Mesodermal cell (in vitro differentiated cells): ENCODE data around the gene REXO1.
A peak's percentile ranks its signal among the peaks of the same experiment; 100 is the strongest.
"Not testable (repeated sequence)": the region's sequence is repeated elsewhere in the genome, so short reads cannot be mapped to it uniquely, and the experiment has no call there.

Experiments used
- H3K27ac ChIP-seq: 2 replicates; pipeline ENCODE4 v1.7.0; 2013; ENCODE audit warnings: mild to moderate bottlenecking, low read depth, low read length, moderate library complexity; ENCODE audit not compliant: severe bottlenecking
- H3K36me3 ChIP-seq: 2 replicates; pipeline ENCODE4 v1.7.1; 2013; ENCODE audit warnings: mild to moderate bottlenecking, low read length, moderate library complexity; ENCODE audit not compliant: control insufficient read depth, insufficient read depth
- H3K4me1 ChIP-seq: one replicate; pipeline ENCODE4 v1.7.1; 2013; ENCODE audit warnings: mild to moderate bottlenecking, low read length; ENCODE audit not compliant: insufficient read depth, control insufficient read depth, poor library complexity, severe bottlenecking
- H3K4me3 ChIP-seq: 2 replicates; pipeline ENCODE4 v1.7.0; 2013; ENCODE audit warnings: low read length, control low read depth, mild to moderate bottlenecking; ENCODE audit not compliant: insufficient read depth, poor library complexity, severe bottlenecking; ENCODE audit errors: extremely low read depth
- H3K9me3 ChIP-seq: 2 replicates; pipeline ENCODE4 v1.7.1; 2013; ENCODE audit warnings: mild to moderate bottlenecking, low read length, moderate library complexity; ENCODE audit not compliant: control insufficient read depth
- WGBS, 2 experiments: methylation state at CpG; one replicate each; pipeline ENCODE4 v1.1.5; 2013; ENCODE audit warnings: missing lambda C conversion rate in 2 of 2; ENCODE audit not compliant: insufficient coverage in 2 of 2; 5-methylcytosine and 5-hydroxymethylcytosine counted together

REXO1 gene

DNA sequence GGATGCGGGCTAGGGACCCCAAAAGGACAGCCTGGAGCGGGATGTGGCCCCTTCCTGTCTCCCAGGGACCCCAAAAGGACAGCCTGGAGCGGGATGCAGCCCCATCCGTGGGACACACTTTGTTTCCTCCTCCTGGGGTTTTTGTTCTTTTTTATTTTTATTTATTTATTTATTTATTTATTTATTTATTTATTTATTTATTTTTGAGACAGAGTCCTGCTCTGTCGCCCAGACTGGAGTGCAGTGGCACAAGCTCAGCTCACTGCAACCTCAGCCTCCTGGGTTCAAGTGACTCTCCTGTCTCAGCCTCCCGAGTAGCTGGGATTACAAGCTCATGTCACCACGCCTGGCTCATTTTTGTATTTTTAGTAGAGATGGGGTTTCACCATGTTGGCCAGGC, 51.0 kb downstream of the REXO1 start:
- WGBS, 2 experiments = 95 to 100% methylated on average over 3 to 5 of the region's 7 CpGs
- H3K36me3 ChIP-seq, H3K4me1 ChIP-seq, H3K27ac ChIP-seq, H3K4me3 ChIP-seq, H3K9me3 ChIP-seq: not testable (repeated sequence)

DNA sequence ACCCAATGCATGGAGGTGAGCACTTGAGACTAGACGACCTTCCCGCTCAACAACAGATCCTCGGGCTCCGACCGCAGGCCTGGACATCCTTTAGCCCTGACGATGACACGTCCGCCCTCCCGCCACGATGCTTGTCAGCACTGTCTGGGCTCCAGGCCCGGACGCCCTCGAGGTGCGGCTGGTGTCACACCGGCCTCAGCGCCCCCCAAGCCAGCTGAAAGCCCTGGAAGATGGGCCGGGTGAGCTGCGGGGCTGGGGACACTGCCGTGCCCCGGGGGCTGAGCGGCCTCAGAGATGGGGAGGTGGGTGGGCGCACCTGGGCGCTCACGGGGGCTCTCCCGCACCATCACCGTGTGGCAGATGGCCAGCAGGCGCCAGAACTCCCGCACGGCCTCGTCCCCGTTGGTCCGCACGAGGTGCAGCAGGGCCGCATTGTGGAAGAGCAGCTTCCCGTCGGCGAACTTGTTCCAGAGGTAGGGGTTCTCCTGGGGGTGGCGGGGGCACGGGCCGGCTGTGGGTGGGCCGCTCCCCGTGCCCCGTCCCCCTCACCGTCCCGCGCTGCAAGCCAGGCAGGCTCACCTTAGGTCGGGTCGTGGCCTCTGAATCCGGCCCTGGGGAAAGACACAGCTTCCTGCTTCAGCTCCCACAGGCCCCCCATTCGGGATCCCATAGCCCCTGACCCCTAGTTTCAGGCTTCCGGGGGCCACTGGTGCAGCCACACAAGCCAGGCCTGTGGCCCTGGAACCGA, 51.7 kb downstream of the REXO1 start:
- no peak overlapping the region for H3K4me3 ChIP-seq
- H3K27ac ChIP-seq = no peak overlapping the region
- H3K9me3 ChIP-seq = no peaks in the 10 kb centered on the region
- no peaks in the 10 kb centered on the region for H3K4me1 ChIP-seq
- 94% methylated on average over 38 to 47 of the region's 52 CpGs for WGBS, 2 experiments
- no peaks in the 10 kb centered on the region for H3K36me3 ChIP-seq

DNA sequence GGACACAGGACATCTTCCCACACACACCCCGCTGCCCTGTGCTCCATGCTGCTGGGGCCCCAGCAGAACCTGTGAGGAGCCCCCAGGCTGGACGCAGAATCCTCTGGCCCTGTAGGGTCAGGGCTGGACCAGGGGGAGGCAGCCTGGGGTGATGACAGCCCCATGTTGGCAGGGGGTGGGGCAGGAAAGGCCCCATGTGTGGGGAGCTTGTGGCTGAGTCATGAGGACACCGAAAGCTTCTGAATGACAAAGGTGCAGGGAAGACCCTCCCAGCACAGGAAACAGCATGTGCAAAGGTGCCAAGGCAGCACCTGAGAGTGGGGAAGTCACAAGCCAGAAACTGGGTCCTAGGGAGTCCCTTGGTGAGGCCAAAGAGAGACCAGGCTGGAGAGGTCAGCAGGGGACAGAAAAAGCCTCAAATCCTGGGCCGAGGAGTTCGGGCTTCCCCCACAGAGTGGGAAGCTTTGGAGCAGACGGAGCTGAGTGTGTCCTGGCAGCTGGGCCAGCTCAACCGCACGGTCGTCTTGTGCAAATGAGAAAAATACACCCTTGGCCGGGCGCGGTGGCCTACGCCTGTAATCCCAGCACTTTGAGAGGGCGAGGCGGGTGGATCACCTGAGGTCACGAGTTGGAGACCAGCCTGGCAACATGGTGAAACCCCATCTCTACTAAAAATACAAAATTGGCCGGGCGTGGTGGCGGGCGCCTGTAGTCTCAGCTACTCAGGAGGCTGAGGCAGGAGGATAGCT, 53.7 kb downstream of the REXO1 start:
- H3K9me3 ChIP-seq = no peaks in the 10 kb centered on the region
- no peaks in the 10 kb centered on the region for H3K36me3 ChIP-seq
- no peak overlapping the region for H3K4me3 ChIP-seq
- 73 to 75% methylated on average over 11 to 20 of the region's 20 CpGs for WGBS, 2 experiments
- no peaks in the 10 kb centered on the region for H3K4me1 ChIP-seq
- no peak overlapping the region for H3K27ac ChIP-seq

- Histone ChIP-seq H3K9me3 (no peaks in the 10 kb centered on the region), H3K27ac (no peak overlapping the region), H3K4me3 (no peak overlapping the region), H3K36me3 (no peaks in the 10 kb centered on the region), H3K4me1 (no peaks in the 10 kb centered on the region)
- 87 to 94% methylated on average over 12 of the region's 14 CpGs for WGBS, 2 experiments
Measured at GRCh38 chr19:1791879-1792278, 56.4 kb downstream of the REXO1 start.

DNA sequence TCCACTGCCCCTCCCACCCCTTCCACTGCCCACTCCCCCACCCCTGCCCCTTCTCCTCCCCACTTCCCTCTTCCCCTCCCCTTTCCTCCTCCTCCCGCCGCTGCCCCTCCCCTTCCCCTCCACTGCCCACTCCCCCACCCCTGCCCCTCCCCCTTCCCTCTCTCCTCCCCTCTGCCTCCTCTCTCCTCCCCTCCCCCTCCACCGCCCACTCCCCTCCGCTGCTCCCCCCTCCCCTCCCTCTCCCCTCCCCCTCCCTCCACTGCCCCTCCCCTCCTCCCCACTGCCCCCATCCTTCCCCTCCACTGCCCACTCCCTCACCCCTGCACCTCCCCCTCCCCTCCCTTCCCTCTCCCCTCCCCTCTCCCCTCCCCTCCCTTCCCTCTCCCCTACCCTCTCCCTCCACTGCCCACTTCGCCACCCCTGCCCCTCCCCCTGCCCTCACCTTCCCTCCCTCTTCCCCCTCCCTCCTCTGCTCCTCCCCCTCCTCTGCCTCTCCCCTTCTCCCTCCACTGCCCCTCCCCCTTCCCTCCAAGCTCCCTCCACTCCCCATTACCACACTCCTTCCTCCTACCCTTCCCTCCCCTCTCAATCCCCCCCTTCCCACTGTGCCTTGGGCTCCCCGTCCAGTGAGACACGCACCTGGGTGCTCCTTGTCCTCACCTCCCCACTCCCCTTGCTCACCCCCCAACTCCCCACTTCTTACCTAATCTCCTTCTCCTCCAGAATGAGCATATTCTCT, 58.1 kb downstream of the REXO1 start:
- no peak overlapping the region for H3K27ac ChIP-seq
- H3K4me1 ChIP-seq = no peaks in the 10 kb centered on the region
- H3K36me3 ChIP-seq = no peaks in the 10 kb centered on the region
- WGBS, 2 experiments = 18% methylated on average over 2 of the region's 7 CpGs; no CpG with 5 or more reads in 1 of the 2 experiments
- H3K9me3 ChIP-seq = no peaks in the 10 kb centered on the region
- peak overlapping the region; percentile 38 for H3K4me3 ChIP-seq

DNA sequence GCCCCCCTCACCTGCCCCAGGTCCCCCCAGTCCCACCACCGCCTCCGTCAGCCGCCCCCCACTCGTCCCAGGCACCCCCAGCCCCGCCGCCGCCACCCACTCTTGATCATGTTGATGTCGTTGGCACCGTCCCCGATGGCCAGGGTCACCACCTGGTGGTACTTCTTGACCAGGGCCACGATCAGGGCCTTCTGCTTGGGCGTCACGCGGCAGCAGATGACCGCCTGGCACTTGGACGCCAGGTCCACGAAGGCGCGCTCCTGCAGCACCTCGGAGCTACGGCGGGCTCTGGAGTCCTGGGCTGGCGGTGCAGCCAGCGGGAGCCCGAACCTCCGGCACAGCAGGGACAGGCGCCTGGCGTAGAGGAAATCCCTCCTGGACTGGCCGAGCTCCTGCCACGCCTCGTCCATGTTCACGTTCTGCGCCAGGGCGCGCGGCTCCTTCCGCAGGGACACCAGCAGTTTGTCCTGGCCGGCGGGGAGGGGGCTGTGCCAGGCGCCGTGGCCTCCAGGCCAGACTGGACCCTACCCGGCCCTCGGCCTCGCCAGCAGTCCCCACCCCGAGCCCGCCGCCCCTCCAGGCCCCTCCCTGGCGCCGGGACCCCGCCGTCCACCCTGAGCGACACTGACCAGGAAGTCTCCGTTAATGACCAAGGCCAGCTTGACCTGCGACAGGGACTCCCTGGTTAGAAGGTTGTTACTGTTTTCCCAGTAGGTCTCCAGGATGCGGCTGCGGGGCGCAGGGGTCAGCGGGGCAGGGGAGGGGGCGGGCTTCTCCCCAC, 58.8 kb downstream of the REXO1 start:
- Histone ChIP-seq H3K4me1 (no peaks in the 10 kb centered on the region), H3K36me3 (no peaks in the 10 kb centered on the region), H3K9me3 (no peaks in the 10 kb centered on the region), H3K27ac (peak overlapping the region; percentile 16), H3K4me3 (peak overlapping the region; percentile 38)
- 3 to 5% methylated on average over 48 of the region's 59 CpGs for WGBS, 2 experiments

DNA sequence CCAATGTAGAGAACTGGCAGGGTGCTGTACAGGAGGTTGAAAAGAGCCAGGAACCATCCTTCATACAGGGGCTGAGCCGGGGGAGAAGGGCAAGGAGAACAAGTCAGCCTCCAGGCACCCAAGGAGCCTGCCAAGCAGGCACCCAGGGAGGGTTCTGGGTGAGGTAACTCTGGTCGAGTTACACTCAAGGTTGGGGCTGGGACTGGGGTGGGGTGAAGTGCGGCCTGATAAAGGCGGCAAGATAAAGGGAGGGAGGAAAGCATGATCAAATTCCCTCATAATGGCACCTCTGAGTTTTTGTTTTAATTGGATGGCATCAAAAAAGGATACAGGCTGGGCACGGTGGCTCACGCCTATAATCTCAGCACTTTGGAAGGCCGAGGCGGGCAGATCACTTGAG, 61.2 kb downstream of the REXO1 start:
- Histone ChIP-seq H3K27ac (no peak overlapping the region), H3K4me3 (no peak overlapping the region), H3K9me3 (peaks cover 4% of the 10 kb centered on the region), H3K36me3 (no peaks in the 10 kb centered on the region), H3K4me1 (no peaks in the 10 kb centered on the region)
- WGBS, 2 experiments = 76 to 86% methylated on average over 6 of the region's 8 CpGs

- WGBS, 2 experiments = 94 to 97% methylated on average over 5 to 6 of the region's 8 CpGs
Measured at GRCh38 chr19:1786668-1787067, 61.6 kb downstream of the REXO1 start.

GRCh38 chr19:1785310-1785709, 63.0 kb downstream of the REXO1 start:
- WGBS, 2 experiments = 93 to 96% methylated on average over 19 of the region's 19 CpGs
- Histone ChIP-seq H3K27ac (no peak overlapping the region), H3K4me3 (no peak overlapping the region), H3K36me3 (no peaks in the 10 kb centered on the region), H3K9me3 (peaks cover 7% of the 10 kb centered on the region), H3K4me1 (no peaks in the 10 kb centered on the region)

More at GRCh38 chr19:1786668-1787067, 61.6 kb downstream of the REXO1 start:
- no peak overlapping the region for H3K27ac ChIP-seq
- peaks cover 7% of the 10 kb centered on the region for H3K9me3 ChIP-seq
- H3K4me1 ChIP-seq = no peaks in the 10 kb centered on the region
- no peaks in the 10 kb centered on the region for H3K36me3 ChIP-seq
- no peak overlapping the region for H3K4me3 ChIP-seq

GRCh38 chr19:1783874-1784273, 64.4 kb downstream of the REXO1 start:
- Histone ChIP-seq H3K4me3 (no peak overlapping the region), H3K4me1 (no peaks in the 10 kb centered on the region), H3K36me3 (no peaks in the 10 kb centered on the region), H3K9me3 (peaks cover 7% of the 10 kb centered on the region), H3K27ac (no peak overlapping the region)
- 74 to 88% methylated on average over 9 of the region's 9 CpGs for WGBS, 2 experiments
